HG02798 (cell line): ENCODE measurements around the gene S100A16.
A peak's percentile ranks its signal among the peaks of the same experiment; 100 is the strongest.
"Not testable (repeated sequence)": the region's sequence is repeated elsewhere in the genome, so short reads cannot be mapped to it uniquely, and the experiment has no call there.

Experiments
- ATAC-seq: cut with Tn5 transposase; IDR thresholded peaks from one replicate; pipeline ENCODE4 v1.9.1; 2021; ENCODE audit warnings: mild to moderate bottlenecking; ENCODE audit not compliant: unreplicated experiment, poor library complexity

The S100A16 gene

DNA sequence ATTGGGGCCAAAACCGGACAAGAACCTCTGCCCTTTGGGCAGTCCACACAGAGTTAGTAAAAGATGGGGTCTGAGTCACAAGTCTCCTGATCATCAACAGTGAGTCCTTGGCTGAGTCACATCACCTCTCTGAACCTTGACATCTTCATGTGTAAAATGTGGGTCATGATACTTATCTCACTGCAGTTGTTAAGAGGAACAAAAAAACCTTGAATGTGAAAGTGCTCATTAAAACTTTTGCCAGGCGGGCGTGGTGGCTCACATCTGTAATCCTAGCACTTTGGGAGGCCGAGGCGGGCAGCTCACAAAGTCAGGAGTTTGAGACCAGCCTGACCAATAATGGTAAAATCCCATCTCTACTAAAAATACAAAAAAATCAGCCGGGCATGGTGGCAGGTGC, 15.7 kb downstream of the S100A16 start:
- no peak for ATAC-seq

DNA sequence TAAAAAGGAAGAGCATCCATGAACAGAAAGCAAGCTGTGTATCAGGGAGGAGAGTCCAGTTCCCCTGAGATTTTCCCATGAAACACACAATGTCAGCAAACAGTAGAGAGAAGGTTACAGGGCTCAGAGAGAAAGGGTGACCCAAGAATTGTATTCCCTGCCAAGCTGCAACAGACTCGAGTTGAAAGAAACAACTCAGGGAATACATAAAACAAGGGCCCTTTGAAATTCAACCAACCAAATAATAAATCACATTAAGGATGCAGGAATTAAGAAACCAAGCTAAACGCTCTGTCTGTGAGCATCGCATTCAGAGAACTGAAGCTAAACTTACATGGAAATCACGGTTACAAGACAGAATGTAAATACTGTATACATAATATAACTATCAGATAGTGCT, 20.2 kb downstream of the S100A16 start:
- ATAC-seq = no peak

DNA sequence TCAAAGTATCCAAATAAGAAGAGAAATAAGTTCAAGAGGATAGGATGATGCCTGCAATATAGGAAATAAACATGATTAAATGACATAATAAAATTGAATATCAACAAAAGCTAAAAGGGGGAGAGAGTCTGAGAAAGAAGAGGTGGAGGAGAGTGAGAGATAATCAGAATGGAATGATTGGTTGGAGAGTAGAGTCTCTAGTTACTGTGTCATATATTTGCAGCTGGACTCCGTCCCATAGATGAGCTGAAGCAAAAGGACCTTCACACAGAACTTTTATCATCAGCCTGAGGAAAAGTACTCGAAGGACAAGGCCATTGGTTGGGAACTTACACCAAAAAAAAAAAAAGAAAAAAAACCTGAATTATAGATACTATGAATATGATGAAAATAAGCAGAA, 24.5 kb downstream of the S100A16 start:
- ATAC-seq = no peak

DNA sequence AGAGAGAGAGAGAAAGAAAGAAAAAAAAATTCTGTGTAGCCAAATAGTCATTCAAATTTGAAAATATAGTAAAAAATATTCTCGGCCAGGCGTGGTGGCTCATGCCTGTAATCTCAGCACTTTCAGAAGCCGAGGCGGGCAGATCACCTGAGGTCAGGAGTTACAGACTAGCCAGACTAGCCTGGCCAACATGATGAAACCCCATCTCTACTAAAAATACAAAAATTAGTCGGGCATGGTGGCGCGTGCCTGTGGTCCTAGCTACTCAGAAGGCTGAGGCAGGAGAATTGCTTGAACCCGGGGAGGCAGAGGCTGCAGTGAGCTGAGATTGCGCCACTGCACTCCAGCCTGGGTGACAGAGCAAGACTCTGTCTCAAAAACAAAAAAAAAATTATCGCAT, 24.9 kb downstream of the S100A16 start:
- ATAC-seq = not testable (repeated sequence)

DNA sequence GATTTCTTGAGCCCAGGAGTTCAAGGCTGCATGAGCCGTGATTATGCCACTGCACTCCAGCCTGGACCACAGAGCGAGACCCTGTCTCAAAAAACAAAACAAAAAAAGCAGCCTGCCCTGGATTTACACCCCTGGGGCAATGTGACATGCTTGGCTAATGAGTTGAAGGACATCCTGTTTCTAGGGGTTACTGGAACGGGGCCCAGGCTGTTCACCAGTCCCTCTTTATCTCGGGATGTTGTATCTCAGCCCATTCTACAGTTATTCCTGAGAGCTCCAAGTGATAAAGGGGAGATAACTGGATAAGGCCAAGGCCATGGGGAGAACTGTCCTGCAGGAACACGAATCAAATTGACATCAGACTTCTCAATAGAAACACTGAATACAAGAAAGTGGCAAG, 25.6 kb downstream of the S100A16 start:
- ATAC-seq = no peak

DNA sequence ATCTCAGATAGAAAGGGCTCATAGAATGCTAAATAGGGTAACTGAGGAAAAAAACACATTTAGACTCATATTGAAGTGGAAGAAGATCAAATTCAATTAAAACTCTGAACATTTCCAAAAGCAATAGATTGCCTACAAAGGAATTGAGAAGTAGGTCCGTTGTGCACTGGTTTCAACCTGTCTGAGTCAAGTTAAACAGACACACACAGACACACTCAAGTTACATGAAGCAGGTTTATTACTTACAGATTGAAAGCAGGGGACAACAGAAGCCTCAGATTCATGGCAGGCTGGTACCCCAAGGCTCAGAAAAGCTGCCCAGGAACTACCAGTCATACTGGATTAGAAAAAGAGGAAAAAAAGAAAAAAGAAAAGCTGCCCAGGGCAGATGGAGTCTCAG, 26.6 kb downstream of the S100A16 start:
- ATAC-seq = no peak

DNA sequence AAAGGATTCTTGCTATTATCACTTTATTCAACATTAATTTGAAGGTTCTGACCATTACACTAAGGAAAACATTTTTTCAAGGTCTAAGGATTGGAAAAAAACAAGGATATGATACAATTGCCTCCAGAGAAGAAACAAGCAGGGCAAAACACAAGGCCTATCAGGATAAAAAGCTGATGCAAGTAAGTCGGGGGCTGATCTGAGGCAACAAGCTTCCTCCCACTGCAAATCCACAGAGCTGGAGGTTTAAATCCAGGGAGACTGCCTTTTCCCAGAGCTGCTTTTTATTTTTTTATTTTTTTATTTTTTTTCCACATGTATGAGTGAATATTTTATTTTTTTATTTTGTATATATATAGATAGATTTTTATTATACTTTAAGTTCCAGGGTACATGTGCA, 27.9 kb downstream of the S100A16 start:
- no peak for ATAC-seq

DNA sequence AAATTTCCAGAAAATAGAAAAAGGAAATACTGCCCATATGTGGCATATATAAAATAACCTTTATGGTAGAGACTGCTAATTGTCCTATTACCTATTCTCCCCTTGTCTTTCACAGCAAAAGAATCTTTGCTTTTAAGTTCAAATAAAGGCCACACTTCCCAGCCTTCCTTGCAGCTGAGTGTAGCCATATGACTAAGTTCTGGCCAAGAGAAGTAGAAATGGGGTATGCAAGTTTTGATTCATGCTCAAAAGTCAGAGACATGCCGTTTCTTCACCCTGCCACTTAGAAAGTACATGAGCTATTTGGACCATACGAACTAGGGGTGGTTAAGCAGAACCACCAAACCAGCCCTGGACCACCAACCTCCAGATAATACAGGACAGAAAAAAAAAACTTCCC, 29.0 kb downstream of the S100A16 start:
- no peak for ATAC-seq

DNA sequence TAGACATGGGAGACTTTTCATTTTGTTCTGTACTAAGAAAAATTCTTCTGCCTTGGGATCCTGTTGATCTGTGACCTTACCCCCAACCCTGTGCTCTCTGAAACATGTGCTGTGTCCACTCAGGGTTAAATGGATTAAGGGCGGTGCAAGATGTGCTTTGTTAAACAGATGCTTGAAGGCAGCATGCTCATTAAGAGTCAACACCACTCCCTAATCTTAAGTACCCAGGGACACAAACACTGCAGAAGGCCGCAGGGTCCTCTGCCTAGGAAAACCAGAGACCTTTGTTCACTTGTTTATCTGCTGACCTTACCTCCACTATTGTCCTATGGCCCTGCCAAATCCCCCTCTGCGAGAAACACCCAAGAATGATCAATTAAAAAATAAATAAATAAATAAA, 29.4 kb downstream of the S100A16 start:
- not testable (repeated sequence) for ATAC-seq

DNA sequence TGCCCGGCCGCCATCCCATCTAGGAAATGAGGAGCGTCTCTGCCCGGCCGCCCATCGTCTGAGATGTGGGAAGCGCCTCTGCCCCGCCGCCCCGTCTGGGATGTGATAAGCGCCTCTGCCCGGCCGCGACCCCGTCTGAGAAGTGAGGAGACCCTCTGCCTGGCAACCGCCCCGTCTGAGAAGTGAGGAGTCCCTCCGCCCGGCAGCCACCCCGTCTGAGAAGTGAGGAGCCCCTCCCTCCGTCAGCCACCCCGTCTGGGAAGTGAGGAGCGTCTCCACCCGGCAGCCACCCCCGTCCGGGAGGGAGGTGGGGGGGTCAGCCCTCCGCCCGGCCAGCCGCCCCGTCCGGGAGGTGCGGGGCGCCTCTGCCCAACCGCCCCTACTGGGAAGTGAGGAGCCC, 30.1 kb downstream of the S100A16 start:
- not testable (repeated sequence) for ATAC-seq

DNA sequence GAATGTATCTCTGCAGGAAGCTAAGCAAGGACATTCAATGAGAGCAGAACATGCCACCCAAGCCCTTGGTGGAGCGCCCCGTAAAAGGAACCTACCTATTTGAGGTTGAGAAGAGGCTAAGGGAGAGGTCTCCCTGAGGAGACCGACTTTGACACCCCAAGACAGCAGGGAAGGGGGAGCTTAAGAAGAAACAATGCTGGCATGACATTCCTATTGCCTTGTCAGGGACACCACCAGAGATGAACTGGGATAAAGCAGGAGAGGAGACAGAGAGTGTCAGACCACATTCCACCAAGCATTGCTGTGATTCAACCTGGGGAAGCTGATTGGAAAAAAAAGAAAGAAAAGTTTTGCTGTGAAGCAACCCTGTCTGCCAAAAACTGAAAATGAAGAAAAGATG, 34.0 kb downstream of the S100A16 start:
- no peak for ATAC-seq

DNA sequence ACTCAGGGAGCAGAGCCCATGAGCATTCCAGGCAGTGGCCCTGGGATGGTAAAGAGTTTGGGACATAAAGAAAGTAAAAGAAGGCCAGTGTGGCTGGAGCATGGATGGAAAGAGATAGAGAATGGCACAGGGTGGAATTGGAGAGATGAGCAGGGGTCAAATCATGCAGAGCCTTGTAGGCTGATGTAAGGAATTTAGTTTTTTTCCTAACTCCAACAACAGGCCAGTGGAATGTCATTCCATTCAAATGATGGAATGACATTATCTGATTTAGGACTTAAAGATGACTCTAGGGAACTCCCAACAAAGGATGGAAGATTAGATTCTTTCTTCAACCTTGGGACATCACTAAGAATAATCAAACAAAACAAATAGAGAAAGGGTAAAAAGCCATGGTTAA, 34.4 kb downstream of the S100A16 start:
- no peak for ATAC-seq

DNA sequence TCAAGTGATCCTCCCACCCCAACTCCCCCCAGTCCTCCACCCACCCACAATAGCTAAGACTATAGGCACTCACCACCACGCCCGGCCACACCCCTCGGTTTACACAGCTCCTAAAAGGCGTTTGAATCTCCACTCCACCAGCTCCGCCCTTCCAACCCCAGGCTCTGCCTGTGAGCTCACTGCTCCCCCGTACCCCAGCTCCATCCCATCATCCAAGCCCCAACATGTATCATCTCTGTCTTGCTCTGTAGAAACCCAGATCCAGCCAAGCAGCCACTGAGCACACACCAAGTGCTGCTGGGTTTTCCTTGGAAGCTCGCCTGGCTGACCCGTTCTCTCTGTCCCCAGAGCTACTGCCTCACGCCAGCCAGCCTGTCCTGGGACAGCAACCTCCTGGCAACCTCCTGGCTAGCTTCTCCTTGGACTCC, 35.3 kb downstream of the S100A16 start:
- ATAC-seq = no peak

DNA sequence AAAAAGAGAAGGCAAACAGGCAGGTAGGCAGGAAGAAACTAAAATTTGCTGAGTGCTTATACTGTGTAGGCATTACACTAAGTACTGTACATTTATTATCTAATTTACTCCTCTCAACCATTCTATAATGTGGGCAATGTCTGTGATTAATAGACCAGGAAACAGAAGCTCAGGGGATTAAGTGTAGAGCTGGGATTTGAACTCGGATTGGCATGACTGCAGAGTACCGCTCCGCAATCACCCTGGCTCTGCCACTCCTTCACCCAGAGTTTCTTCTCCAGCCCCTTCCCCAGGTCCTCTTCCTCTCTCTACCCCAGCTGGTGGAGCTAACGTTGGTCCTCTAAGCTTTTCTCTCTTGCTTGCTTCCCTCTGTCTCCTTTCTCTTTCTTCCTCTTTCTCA, 35.8 kb downstream of the S100A16 start:
- no peak for ATAC-seq

DNA sequence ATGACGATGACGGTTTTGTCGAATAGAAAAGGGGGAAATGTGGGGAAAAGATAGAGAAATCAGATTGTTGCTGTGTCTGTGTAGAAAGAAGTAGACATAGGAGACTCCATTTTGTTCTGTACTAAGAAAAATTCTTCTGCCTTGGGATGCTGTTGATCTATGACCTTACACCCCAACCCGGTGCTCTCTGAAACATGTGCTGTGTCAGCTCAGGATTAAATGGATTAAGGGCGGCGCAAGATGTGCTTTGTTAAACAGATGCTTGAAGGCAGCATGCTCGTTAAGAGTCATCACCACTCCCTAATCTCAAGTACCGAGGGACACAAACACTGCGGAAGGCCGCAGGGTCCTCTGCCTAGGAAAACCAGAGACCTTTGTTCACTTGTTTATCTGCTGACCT, 37.4 kb downstream of the S100A16 start:
- not testable (repeated sequence) for ATAC-seq

DNA sequence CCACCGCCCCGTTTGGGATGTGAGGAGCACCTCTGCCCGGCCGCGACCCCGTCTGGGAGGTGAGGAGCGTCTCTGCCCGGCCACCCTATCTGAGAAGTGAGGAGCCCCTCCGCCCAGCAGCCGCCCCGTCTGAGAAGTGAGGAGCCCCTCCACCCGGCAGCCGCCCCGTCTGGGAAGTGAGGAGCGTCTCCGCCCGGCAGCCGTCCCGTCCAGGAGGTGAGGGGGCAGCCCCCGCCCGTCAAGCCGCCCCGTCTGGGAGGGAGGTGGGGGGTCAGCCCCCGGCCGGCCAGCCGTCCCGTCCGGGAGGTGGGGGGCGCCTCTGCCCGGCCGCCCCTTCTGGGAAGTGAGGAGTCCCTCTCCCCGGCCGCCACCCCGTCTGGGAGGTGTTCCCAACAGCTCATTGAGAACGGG, 37.9 kb downstream of the S100A16 start:
- not testable (repeated sequence) for ATAC-seq

DNA sequence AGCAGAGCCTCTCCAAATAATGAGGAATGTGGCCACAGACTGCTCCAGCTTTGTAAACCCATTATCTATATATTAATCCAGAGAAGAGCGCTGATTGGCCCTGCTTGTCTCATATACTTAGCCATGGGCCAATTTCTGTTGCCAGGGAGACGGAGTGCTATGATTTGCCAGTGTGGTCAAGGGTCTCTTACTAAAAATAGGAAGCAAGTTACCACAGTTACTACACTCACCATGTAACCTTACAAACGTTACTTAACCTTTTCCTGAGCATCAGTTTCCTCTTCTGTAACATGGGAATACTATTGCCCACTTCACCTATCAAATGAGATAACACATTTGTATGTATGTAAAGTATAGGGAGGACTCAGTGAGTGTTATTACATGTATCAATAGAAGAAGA, 39.6 kb downstream of the S100A16 start:
- no peak for ATAC-seq

DNA sequence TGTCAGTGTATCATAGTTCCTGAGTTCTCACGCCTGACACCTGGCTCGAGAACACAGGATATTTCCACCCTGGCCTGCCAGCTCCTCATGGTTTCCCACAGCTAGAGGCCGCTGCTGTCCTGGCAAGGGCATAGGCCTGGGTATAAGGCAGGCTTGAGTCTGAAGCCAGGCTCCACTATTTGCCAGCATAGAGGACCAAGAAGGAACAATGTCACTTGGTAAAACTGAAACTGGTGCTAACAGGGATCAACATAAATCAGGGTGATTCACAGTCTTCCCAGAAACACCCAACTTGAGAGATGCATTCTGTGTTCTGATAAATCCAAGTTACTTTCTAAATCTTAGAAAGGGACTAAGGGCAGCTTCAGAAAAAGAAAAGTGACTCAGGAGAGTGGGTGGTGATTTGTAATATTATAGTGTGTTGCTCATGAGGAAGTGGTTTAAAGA, 40.3 kb downstream of the S100A16 start:
- ATAC-seq = peak; percentile 74

DNA sequence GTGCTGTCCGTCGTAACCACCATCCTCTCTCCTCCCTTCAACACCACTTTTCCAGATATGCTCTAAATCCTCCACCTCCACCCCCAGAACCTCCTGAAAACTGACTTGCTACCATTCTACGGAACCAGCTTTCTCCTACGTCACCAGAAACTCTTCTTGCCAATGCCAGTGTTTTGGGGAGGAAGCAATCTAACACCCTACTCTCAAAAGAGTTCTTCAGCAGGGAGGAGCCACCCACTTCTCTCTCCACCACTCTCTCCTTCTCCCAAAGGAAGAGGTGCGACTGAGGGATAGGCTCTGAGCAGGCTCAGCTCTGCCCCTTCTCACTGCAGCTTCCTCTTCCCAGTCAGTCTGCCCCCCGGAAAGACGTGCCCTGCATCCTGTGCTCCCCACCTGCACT, 41.2 kb downstream of the S100A16 start:
- no peak for ATAC-seq

DNA sequence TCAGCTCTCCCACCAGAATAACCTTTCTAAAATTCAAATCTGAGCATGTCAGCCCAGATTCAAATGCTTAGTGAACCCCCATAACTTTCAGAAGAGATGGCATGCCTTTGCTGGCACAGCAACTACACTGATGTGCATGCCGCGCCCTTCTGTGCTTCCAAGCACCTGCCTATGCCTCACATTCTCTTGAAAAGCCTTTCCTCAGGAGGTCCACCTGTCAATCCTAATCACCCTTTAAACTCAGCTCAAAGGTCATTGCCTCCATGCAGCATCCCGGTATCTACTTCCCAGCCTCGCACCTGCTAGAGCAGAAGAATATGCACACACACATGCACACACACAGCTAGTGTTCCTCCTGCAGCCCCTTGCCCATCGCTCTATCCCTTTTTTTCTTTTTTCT, 42.1 kb downstream of the S100A16 start:
- ATAC-seq = no peak

DNA sequence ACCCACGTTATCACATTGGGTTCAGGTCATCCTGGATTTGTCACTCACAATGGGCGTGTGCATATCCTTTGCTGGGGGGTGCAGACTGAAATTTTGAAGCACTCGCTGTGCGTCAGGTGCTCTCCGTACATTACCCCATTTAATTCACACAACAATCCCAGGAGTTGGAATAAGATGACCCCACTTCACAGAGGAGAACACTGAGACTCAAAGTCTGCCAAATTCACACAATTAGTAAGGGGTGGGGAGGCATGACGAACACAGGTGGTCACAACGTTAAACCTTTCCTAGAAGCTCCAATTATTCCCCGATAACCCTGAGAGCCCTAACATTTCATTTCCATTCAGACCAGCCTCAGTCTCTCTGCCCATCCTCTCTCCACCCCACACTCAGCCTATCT, 43.5 kb downstream of the S100A16 start:
- no peak for ATAC-seq

DNA sequence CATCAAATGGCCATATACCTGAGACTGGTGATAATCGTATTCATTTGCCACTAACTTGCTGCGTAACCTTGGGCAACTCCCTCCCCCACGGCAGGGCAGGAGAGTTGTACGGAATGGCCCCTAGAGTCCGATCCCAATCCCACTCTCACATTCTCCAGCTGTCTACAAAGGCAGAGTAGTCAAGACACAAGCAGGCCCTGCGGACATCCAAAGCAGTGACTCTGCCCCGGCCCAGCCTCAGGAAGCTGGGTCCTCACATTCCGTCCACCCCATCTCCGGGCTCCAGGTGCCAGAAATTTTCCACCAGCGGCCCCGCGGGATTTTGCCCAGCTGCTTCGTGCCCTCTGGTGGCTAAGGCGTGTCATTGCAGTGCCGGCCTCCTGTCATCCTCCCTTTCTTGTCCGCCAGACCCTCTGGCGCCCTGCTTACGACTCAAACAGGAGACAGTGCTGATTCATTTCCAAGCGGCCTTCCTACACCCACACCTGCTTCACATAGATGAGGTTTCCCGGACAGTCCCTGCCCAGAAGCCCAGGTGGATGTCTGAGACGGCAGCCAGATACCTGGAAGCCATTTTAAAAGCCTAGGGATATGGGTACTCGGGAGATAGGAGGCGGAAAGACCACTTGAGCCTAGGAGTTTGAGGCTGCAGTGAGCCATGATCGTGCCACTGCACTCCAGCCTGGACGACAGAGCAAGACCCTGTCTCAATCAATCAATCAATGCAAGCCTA, 44.4 kb downstream of the S100A16 start:
- peak; percentile 32 for ATAC-seq
